GM20431 (cell line): ENCODE results near the gene ITFG1.

Experiments used
- in situ Hi-C: fragments of 300-500 bp; cut with MseI, MboI; formaldehyde crosslinking; loops from one replicate; pipeline ENCODE4 v1.15.0; 2020; ENCODE audit warnings: low sequenced_read_pairs; ENCODE audit not compliant: unreplicated experiment

The ITFG1 gene

DNA sequence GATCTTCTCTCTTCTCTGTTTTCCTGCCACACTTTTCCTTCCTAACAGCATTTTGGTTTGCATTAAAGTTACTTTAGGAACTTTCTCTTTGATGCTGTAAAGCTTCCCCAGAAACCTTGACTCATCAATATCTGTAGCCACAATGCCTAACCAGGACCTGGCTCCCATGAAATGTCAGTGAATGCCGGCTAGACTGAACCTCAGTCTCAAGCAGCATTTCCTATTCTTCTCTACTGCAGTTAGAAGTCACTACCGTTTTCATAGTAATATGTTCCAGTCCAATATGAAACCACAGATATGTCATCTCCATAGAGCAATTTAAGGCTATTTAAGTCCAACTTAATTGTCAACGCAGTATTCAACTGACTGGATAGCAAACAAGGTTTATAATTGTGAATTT, 28.9 kb downstream of the ITFG1 start:
- in situ Hi-C loops: no loop called here

DNA sequence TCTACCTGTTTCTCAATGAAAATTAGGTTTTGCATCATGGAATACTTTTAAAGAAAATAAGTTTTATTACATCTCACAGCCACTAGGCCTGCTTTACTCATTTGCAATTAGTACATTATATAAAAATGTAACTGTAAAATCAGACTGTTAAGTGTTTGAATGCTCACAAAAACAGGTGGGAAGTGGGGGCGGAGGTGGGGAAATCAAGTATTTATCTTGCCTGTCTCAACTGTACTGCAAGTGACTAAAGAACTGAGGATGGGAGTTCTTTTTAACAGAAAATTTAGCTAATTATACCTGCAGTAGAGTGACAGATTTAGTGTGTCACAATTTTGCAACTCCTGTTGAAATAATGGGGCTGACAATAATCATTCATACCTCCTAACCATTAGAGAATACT, 34.1 kb downstream of the ITFG1 start:
- in situ Hi-C loops: no loop called here

DNA sequence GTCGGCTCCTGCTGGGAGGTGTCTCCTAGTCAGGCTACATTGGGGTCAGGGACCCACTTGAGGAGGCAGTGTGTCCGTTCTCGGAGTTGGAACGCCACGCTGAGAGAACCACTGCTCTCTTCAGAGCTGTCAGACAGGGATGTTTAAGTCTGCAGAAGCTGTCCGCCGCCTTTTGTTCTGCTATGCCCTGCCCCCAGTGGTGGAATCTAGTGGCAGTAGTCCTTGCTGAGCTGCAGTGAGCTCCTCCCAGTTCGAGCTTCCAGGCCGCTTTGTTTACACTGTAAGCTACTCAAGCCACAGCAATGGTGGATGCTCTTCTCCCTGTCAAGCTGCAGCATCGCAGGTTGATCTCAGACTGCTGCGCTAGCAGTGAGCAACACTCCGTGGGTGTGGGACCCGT, 36.0 kb downstream of the ITFG1 start:
- in situ Hi-C loops: no loop called here

DNA sequence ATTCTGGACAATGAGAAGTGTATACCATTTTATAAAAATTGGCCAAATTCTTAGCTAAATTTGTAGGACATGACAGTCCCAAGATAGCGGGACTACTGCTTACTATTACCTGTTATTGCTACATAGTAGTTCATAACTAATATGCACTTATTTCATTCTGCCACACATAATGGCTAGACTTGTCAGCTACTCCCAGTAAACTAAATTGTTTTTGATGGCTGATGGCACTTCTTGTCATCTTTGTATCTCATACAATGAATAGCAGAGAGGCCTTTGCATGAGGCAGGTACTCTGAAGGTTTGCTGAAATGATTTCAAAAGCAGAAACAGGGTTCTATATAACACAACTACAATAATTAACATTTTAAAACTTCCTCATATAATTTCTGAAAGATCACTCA, 44.0 kb downstream of the ITFG1 start:
- in situ Hi-C loops: no loop called here

DNA sequence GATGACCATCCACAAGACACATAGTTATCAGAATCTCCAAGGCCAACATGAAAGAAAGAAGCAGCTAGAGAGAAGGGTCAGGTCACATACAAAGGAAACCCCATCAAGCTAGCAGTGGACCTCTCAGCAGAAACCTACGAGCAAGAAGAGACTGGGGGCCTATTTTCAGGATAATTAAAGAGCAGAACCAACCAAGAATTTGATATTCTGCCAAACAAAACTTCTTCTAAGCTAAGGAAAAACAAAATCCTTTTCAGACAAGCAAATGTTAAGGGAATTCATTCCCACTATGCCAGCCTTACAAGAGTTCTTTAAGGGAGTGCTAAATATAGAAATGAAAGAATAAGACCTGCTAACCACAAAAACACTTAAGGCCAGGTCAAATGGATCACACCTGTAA, 47.8 kb downstream of the ITFG1 start:
- in situ Hi-C loops: no loop called here

DNA sequence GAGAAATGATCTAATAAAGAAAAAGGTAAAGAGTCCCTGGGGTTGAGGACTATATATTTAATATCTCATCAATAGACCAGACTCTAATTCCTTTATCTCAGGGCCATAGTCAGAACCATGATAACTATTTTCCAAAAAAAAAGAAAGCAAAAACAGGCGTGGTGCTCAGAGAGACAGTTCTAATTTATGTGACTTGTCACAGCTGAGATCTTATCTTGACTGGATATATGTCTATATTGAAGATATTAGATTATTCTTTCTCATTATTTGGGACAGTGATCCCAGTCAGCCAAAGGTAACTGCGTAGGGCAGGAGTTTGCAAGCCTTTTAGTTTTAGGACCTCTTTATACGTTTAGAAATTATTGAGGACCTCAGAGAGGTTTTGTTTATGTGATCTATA, 52.4 kb downstream of the ITFG1 start:
- in situ Hi-C loops: no loop called here

DNA sequence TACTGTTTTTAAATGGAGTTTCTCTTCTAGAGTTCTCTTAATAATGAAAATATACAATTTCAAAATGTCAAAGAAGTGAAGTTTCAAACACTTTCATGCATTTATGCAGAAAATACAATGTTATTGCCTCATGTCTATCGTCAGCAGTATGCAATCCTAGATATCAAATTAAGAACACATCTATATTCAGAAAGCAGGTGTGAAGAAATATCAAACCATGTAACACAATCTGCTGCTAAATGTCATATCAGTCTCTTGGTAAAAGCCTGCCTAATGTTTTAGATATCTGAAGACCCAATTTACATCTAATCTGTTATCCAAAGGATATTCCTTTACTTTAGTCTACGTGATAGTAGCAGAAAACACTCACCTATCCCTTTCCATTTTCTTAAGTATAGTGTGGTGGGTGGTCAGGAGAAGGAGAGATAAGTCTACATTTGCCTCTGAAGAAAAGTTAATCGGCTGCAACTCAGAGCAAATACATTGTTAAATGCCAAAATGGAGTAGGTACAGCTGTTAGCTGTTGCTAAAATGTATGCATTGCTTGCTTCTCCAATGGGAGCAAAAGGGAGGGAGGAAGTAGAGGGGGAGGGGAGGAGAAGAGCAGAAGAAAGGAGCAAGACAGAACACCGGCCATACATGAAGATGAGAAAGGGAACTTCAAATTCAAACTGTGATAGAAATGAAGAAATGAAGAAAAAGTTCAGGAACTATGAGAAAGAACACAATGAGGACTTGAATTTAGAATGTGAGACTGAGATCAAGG, 64.9 kb downstream of the ITFG1 start:
- in situ Hi-C loops: no loop called here

DNA sequence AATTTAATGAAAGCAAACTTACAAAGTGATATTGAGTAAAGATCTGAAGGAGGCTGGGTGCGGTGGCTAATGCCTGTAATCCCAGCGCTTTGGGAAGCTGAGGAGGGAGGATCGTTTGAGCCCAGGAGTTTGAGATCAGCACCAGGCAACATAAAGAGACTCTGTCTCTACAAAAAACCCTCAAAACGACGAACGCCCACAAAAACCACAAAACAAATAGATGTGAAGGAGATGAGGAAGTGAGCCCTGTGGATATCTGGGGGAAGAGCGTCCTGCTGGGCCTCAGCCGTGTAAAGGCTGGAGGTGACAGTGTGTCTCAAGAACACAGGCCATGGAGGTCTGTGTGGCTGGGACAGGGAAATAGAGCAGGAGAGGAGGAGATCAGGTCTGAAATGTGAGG, 68.8 kb downstream of the ITFG1 start:
- in situ Hi-C loops: no loop called here

DNA sequence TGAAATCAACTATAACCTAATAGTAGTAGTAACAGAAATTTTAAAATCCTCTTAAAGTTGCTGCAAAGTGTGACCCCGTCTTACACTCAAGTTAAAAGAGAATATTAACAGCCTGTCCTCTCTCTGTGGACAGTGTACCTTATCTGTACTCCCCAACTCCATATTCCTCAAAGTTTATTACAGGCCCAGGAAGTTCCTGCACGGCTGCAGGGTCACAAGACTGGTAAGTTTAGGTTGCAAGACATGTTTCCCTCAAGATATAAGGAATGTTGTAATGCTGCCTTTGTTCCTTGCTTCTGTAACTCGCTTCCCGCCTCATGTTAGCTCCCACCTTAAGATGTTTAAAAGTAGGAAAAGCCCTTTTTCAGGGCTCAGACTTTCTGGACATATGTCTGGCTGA, 72.2 kb downstream of the ITFG1 start:
- in situ Hi-C loops: no loop called here

DNA sequence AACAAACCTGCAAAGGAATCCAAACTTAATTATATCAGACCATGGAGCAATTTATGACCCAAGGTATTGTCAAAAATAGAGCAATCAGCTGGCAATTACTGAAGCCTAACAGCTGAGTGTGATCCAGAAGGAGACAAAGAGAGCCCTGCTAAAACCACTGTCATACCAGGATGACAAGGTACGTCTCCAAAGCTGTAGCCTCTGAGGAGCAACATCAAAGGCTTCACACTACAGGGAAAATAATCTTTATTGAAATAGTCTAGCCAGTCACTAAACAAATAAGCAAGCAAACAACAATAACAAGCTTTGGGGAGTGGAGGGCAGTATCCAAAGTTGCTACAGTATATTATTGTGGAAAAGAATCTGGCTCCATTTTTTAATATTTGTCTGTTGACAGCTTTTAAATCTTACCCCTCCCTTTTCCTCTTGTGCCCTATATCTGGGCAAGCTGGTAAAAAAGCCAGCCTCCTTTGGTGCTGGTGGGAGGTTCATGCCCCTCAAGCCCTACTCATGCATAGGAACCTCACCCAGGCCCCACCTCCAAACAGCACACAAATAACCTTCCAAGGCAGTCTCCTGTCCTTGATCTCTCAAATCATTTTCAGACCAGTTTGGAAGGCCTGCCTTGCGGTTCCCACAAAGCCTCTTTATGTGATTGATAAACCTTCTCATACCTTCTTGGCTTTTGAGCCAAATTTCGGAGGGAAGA, 73.7 kb downstream of the ITFG1 start:
- in situ Hi-C loops: no loop called here

DNA sequence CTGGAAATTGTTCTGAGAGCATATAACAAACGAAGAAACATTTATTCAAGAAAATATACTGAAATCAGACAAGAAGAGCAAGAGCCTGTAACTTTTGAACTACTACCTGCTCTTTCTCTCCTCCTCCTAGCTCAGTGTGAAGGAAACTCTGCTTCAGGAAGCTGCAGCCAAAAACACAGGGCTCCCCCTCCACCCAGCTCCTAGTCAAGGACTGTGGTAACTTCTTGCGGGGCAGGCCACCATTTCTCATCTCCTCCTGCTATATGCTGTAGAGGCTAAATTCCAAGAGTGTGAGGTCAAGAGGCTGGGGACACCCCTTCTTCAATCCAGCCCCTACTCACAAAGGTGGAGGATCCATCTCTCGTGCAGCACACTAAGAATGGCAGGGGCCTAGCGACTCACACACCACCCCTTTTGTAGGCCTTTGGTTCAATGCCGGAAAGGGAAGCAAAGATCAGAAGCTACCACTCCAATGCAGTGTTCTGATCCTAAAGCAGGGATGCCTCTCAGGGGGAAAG, 74.6 kb downstream of the ITFG1 start:
- in situ Hi-C loops: no loop called here

DNA sequence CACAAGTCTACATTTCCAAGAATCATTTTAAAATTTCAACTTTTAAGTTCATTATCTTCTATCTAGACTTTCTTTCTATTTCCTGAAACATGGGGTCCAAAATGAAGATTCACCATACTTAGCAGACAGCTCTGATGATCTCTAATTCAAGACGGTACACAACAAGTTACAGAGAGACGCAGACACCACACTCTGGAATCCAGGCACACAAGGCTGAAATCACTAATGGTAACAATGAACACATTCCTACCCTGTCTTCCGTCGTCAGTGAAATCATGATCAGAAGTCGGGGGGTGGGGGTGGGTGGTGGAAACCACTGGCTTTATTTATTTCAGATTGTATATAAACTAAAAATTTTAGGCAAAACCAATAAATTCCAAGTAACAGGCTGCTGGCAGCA, 78.5 kb downstream of the ITFG1 start:
- in situ Hi-C loops: no loop called here

DNA sequence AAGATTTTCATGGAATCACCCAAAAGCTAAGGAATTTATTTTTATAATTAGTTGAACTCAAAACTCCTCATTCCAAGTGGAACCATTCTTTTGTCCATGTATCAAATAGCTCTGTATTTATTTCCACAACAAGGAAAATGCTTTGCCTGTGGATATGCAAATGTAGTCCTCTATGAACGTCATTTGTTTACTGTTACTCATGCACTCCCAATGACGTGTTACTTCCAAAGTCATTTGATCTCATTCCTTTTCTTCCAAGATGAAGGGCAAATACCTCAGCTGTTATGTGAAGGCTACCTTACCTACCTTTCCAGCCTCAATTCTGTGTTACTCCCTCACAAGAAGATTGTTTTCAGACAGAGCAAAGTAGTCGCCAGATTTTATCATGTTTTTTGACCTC, 83.7 kb downstream of the ITFG1 start:
- in situ Hi-C loops: no loop called here

DNA sequence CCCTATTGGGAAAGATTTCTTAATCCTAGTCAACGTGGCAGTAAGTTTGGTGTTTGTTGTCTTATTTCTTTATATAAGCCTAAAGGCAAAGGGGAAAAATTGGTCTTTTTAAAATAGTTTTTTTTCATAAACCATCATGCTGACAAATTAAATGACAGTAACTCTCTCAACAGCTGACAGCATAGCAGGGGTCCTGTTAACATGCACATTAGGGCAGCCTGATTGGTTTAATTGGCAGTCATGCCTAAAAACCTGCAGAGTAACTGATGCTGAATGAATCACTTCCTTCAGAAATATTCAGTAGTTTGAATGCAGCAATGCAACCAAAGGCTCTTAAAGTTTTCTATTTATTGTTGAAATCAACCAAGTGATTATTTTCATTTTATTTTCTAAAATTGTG, 85.4 kb downstream of the ITFG1 start:
- in situ Hi-C loops: no loop called here

DNA sequence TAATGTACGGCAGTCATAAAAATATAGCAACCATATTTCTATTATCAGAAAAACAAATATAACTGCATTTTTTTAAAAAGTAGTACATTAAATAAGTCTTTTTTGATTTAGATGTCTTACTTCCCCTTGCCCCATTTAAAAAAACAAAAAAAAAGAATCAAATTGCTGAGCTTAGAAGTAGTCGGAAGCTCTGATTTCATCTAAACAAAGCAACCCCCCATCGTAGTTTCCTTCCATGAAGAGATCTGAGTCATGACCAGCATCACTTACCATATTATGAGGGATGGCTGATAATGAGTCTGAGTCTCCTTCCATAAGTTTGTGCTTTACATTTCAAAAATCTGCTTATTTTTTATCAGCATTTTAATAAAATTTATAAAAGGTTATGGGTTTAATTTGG, 86.2 kb downstream of the ITFG1 start:
- in situ Hi-C loops: no loop called here

DNA sequence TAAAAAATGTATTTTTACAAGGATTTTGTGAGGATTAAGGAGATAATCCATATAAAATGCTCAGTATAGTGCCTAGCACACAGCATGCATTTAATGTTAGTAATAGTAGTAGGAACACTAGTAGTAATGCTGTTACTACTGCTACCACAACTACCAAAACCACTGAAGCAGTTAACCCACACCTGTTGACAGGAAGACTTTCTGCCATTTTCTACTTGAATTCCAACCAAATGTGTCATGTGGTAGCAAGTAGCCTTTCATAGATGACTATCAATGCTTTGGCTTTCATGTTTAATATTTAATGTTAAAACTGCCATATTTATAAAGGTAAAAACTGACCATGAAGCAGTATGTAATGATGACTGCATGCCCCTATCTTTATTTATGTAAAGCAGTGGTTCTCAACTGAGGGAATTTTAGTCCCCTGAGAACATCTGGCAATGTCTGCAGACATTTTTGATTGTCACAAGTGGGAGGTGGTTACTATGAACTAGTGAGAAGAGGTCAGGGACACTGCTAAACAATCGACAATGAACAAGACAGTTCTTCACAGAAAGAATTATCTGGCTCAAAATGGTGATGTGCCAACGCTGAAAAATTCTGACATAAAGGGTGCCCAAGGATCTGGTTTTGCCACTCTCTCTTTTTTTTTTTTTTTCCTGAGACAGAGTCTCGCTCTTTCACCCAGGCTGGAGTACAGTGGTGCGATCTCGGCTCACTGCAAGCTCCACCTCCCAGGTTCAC, 89.4 kb downstream of the ITFG1 start:
- in situ Hi-C loops: no loop called here

DNA sequence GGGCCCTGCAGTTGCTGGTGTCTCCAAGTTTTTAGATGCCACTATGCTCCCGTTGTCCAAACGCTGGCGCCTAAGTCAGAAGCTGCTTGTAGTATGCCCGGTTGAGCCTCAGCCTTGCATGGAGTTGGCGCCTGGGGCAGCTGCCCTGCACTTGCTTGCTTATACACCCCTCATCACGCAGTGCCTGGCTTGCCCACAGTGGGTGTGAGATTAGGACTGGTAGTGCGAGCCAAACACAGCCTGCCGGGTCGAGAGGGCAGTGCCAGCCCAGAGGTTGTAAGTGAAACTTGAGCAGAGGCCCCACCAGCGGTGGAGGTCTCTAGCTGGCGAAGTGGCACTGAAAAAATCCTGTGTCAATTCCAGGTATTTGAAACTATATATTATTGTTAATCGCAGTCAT, 90.3 kb downstream of the ITFG1 start:
- in situ Hi-C loops: no loop called here

DNA sequence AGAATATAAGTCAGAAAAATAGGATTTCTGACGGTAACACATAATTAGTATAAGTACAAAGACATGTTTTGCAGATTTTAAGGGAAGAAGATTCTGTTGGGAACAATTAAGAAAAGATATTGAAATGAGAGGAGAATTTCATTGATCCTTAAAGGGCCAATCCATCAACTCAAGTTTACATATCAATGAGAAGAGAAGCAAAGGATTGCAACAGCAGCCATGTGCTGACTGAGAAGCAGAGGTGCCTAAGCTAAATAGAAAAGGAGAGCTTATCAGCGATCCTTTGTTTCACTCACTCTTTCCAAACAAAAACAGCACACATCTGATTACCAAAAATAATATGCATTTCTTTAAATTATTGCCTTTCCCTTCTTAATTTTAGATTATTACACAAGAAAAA, 94.6 kb downstream of the ITFG1 start:
- in situ Hi-C loops: no loop called here

DNA sequence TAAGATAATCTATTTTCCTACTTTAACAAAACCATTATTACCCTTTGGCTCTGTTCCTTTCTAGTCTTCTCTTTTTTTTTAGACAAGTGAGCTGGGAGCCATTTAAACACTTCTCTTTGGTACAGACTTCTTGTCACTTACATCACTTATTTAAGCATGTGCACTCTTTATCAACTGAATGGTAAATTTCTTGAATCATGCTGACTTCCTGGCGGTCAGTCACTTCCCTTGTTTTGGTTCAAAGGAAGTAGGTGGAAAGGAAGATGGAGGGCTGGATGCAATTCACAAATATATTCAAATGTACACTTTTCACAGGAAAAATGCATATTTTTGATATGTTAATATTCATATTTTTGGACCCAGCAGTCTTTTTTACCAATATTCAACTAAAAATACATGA, 97.1 kb downstream of the ITFG1 start:
- in situ Hi-C loops: no loop called here

DNA sequence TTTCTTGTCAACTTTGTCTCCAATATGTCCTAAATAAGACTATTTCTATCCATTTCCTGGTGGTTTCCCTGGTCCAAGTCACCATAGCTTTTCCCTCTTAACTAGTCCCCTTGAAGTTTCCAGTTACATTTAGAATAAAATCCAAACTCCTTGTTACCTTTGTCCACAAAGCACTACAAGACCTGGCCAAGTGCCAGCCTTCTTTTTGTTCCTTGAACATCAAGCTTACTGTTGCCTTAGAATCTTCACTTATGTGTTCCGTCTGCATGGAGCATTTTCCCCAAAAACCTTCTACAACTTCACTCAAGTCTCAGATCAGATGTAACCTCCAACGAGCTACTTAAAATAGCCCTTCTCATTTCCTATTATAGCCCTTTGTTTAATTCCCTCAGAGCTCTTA, 101.4 kb downstream of the ITFG1 start:
- in situ Hi-C loops: no loop called here

DNA sequence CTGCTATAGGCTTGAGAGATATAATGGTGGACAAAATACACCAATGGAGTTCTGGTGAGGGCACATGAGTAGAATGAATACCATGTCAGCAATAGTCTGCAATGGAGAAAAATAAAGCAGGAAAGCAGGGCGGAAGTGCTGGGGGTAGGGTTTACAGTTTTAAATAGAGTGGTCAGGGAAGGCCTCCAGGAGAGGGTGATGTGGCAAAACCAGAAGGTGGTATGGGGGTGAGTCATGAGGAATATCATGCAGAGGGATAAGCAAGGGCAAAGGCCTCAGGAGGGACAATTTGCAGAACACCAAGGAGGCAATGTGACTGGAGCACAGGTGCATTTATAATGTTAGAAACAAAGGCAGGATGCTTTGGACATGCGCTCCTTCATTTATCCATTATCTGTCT, 102.0 kb downstream of the ITFG1 start:
- in situ Hi-C loops: no loop called here
